ENCODE data around the gene FOXS1. TPM values are rescaled to one million over a fixed set of nuclear protein-coding genes. Genes with fewer than 3 reads are reported as not detected.

FOXS1 gene
- total RNA-seq, 1 experiment from 2014 or later, result 0.22 TPM

GRCh38 chr20:31869673-31869941 lies 24.2 kb upstream of the FOXS1 start:
- Histone ChIP-seq H2BK5ac (ENCODE audit: insufficient read length, low read length) (no peak overlapping the region), H3K23ac (ENCODE audit: insufficient read length, low read depth, low read length) (no peak overlapping the region), H3K9ac (ENCODE audit: extremely low read depth, insufficient read length, low read length) (peak overlapping the region; percentile 29), H2AFZ (ENCODE audit: low read length) (no peak overlapping the region), H3K79me2 (ENCODE audit: insufficient read depth, low read length) (no peaks in the 10 kb centered on the region), H2BK12ac (ENCODE audit: insufficient read length, low read depth, low read length) (no peak overlapping the region), H3K4me2 (ENCODE audit: insufficient read depth, insufficient read length, low read length) (peak overlapping the region; percentile 36), H4K20me1 (ENCODE audit: control insufficient read depth, insufficient read depth, insufficient read length) (no peaks in the 10 kb centered on the region), H2BK20ac (ENCODE audit: low read depth, low read length, poor library complexity, severe bottlenecking) (no peak overlapping the region), H4K5ac (ENCODE audit: insufficient read length, low read depth, low read length) (no peak overlapping the region), H2BK120ac (ENCODE audit: low read depth, low read length, poor library complexity, severe bottlenecking) (no peak overlapping the region), H3K4me1 (ENCODE audit: insufficient read depth, low read length) (no peaks in the 10 kb centered on the region), H3K14ac (ENCODE audit: insufficient read depth, low read length) (no peak overlapping the region; the same call in 1 of the 2 replicates), H3T11ph (ENCODE audit: low read length) (no peak overlapping the region), H2BK15ac (ENCODE audit: low read depth, low read length) (no peak overlapping the region), H3K27ac (ENCODE audit: insufficient read length, low read depth, low read length) (no peak overlapping the region), H3K79me1 (ENCODE audit: insufficient read depth, low read depth, low read length, poor library complexity, severe bottlenecking) (no peaks in the 10 kb centered on the region), H3K56ac (ENCODE audit: insufficient read length, low read depth, low read length) (no peak overlapping the region), H2AK5ac (ENCODE audit: insufficient read length, low read length) (no peak overlapping the region), H3K23me2 (ENCODE audit: insufficient read length, low read depth, low read length, poor library complexity, severe bottlenecking) (peaks cover 12% of the 10 kb centered on the region), H3K27me3 (ENCODE audit: insufficient read depth, low read length) (peaks cover 16% of the 10 kb centered on the region; the same call in 1 of the 2 replicates), H4K91ac (ENCODE audit: insufficient read length, low read depth, low read length) (no peak overlapping the region), H3K9me3 (ENCODE audit: control insufficient read depth, low read depth, low read length) (no peaks in the 10 kb centered on the region), H3K18ac (ENCODE audit: insufficient read length, low read depth, low read length) (no peak overlapping the region), H4K8ac (replicated peaks; ENCODE audit: insufficient read length, low read depth, low read length) (no peak overlapping the region), H3K4ac (ENCODE audit: low read depth, low read length) (no peak overlapping the region)
- H3K9me3 Mint-ChIP-seq, result no peaks in the 10 kb centered on the region
- H3K27me3 Mint-ChIP-seq (ENCODE audit: low read depth), result peaks cover 68% of the 10 kb centered on the region
- H3K4me3 Mint-ChIP-seq, result peak overlapping the region; percentile 79 to 94
- H3K4me1 Mint-ChIP-seq, result peaks cover 11 to 27% of the 10 kb centered on the region in 2 experiments
- no peak for TF ChIP-seq CTCF (conservative IDR thresholded peaks at IDR 0.05)
- no peaks in the 10 kb centered on the region for H3K36me3 Mint-ChIP-seq (ENCODE audit: insufficient read depth in 1 of 3, low read depth in 3 of 3)
- no peak for DNase-seq
- H3K27ac Mint-ChIP-seq, result no peak overlapping the region
- no CpG with 5 or more reads among the region's 1 CpG for WGBS (ENCODE audit: extremely low coverage, insufficient read length, low lambda C conversion rate)
